Measurements from ENCODE around the gene MAG.

MAG gene, protein sequence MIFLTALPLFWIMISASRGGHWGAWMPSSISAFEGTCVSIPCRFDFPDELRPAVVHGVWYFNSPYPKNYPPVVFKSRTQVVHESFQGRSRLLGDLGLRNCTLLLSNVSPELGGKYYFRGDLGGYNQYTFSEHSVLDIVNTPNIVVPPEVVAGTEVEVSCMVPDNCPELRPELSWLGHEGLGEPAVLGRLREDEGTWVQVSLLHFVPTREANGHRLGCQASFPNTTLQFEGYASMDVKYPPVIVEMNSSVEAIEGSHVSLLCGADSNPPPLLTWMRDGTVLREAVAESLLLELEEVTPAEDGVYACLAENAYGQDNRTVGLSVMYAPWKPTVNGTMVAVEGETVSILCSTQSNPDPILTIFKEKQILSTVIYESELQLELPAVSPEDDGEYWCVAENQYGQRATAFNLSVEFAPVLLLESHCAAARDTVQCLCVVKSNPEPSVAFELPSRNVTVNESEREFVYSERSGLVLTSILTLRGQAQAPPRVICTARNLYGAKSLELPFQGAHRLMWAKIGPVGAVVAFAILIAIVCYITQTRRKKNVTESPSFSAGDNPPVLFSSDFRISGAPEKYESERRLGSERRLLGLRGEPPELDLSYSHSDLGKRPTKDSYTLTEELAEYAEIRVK

DNA sequence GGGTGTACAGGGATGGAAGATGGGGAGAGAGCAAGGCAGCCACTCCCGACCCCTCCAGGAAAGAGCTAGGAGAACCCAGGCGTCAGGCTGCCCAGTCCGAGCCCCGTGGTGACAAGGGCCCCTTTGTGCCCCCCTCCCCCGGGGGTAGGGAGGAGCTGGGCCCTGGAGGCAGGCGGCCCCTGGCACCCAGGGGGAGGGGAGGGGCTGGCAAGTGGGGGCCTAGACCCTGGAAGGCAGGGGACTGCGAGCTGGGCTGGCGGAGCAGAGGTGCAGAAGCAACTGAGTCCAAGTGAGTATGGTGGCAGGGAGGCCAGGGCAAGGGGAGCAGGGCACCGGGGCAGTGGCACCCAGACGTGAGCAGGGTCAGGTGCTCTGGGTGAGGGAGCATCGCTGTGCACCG is at the start of gene MAG:
MAG (plus strand) TSS at position 246 of the 400 bp plus-strand sequence. CDS start 3,248 bp downstream, outside the sequence.
- no peak within 1 kb of the TSS for H3K27ac Mint-ChIP-seq
- no peaks in the 10 kb centered on the region for H3K36me3 Mint-ChIP-seq
- H3K4me1 Mint-ChIP-seq, result peaks cover 6% of the 10 kb centered on the region
- H3K4me3 Mint-ChIP-seq, result no peak within 1 kb of the TSS
- no peaks in the 10 kb centered on the region for H3K9me3 Mint-ChIP-seq
- H3K27me3 Mint-ChIP-seq, result no peaks in the 10 kb centered on the region

GRCh38 chr19:35246466-35247092 is 45.4 kb upstream of the MAG start:
- Mint-ChIP-seq H3K27me3 (no peaks in the 10 kb centered on the region), H3K4me3 (peak overlapping the region; percentile 87), H3K9me3 (peaks cover 5% of the 10 kb centered on the region), H3K36me3 (peaks cover 1% of the 10 kb centered on the region), H3K27ac (no peak overlapping the region), H3K4me1 (peaks cover 43% of the 10 kb centered on the region)

- Mint-ChIP-seq H3K27me3 (no peaks in the 10 kb centered on the region), H3K36me3 (peaks cover under 1% of the 10 kb centered on the region), H3K4me3 (peak overlapping the region; percentile 87), H3K27ac (peak overlapping the region; percentile 88), H3K9me3 (no peaks in the 10 kb centered on the region), H3K4me1 (peaks cover 40% of the 10 kb centered on the region)
Observed at GRCh38 chr19:35247526-35248309, 44.2 kb upstream of the MAG start.

GRCh38 chr19:35248310-35249145 is 43.4 kb upstream of the MAG start, which contains the start of gene LSR:
TSS of gene LSR (plus strand) at chr19:35249002. CDS start at chr19:35249023, 21 bp downstream.
- H3K27ac Mint-ChIP-seq, result peak within 1 kb of the TSS; percentile 88
- no peaks in the 10 kb centered on the region for H3K36me3 Mint-ChIP-seq
- peaks cover 39% of the 10 kb centered on the region for H3K4me1 Mint-ChIP-seq
- no peaks in the 10 kb centered on the region for H3K9me3 Mint-ChIP-seq
- no peaks in the 10 kb centered on the region for H3K27me3 Mint-ChIP-seq
- H3K4me3 Mint-ChIP-seq, result peak within 1 kb of the TSS; percentile 87

GRCh38 chr19:35249146-35249847 is 42.7 kb upstream of the MAG start:
- no peaks in the 10 kb centered on the region for H3K9me3 Mint-ChIP-seq
- peaks cover 36% of the 10 kb centered on the region for H3K4me1 Mint-ChIP-seq
- peak overlapping the region; percentile 87 for H3K4me3 Mint-ChIP-seq
- no peaks in the 10 kb centered on the region for H3K36me3 Mint-ChIP-seq
- H3K27ac Mint-ChIP-seq, result peak overlapping the region; percentile 19
- H3K27me3 Mint-ChIP-seq, result no peaks in the 10 kb centered on the region

GRCh38 chr19:35249848-35250711 is 41.9 kb upstream of the MAG start:
- H3K4me1 Mint-ChIP-seq, result peaks cover 38% of the 10 kb centered on the region
- H3K27me3 Mint-ChIP-seq, result no peaks in the 10 kb centered on the region
- H3K4me3 Mint-ChIP-seq, result peak overlapping the region; percentile 87
- no peaks in the 10 kb centered on the region for H3K9me3 Mint-ChIP-seq
- no peaks in the 10 kb centered on the region for H3K36me3 Mint-ChIP-seq
- peak overlapping the region; percentile 19 for H3K27ac Mint-ChIP-seq

DNA sequence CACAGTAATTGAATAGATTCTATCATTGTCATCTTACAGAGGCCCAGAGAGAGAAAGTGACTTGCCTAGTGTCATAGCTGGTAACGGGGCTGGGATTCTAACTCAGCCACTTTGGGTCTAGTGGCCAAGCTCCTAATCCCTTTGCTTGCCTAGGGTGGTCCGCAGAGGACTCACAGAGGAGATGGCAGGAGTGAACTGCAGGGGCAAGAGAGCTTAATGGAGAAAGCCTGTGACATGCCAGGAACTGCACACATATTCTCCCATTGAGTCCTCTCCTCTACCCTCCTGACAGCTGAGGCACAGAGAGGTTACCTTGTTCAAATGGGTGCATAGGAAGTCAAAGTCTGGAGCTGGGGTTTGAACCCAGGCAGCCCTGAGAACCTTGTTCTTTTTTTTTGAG is 40.5 kb upstream of the MAG start:
- H3K4me3 Mint-ChIP-seq, result no peak overlapping the region
- no peaks in the 10 kb centered on the region for H3K36me3 Mint-ChIP-seq
- H3K4me1 Mint-ChIP-seq, result peaks cover 48% of the 10 kb centered on the region
- no peak overlapping the region for H3K27ac Mint-ChIP-seq
- H3K27me3 Mint-ChIP-seq, result no peaks in the 10 kb centered on the region
- H3K9me3 Mint-ChIP-seq, result no peaks in the 10 kb centered on the region

GRCh38 chr19:35253316-35254286 is 38.4 kb upstream of the MAG start:
- Mint-ChIP-seq H3K4me1 (peaks cover 53% of the 10 kb centered on the region), H3K36me3 (no peaks in the 10 kb centered on the region), H3K27ac (peak overlapping the region; percentile 19), H3K27me3 (no peaks in the 10 kb centered on the region), H3K4me3 (no peak overlapping the region), H3K9me3 (no peaks in the 10 kb centered on the region)

DNA sequence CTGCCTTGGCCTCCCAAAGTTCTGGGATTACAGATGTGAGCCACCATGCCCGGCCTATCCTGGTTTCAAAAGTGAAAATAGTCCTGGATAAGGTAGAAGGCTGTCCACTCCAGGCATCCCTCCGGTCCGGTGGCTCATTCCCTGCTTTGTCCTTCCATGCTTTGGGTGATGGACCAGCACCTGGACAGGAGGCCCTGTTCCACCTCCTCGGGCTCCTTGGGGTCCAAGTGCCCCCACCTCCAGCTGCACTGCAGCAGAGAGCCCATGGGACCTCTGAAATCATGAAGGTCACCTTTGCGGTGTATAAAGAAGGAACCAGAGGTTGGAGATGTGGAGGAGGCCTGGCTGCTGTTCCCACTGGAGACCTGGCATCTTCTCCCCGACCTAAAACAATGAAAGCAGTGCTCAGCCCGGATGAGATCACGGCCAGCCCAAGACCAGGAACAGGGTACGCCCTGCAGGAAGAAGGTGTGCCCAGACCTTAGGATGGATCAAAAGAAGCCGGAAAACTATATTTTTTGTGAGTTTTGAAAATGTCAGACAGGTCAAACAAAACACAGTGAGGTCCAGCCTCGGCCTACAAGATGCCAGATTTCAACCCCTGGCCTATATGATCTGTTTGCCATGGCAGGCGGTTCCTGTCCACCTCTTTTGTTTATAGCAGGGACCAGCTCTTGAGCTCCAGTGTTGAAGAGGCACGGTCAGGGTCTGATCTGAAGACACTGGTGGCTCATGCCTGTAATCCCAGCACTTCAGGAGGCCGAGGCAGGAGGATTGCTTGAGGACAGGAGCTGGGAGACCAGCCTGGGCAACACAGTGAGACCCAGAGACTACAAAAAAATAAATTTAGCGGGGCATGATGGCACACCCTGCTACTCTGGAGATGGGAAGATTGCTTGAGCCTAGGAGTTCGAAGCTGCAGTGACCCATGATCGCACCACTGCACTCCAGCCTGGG is 37.3 kb upstream of the MAG start:
- no peaks in the 10 kb centered on the region for H3K9me3 Mint-ChIP-seq
- no peak overlapping the region for H3K4me3 Mint-ChIP-seq
- no peaks in the 10 kb centered on the region for H3K27me3 Mint-ChIP-seq
- H3K36me3 Mint-ChIP-seq, result no peaks in the 10 kb centered on the region
- H3K27ac Mint-ChIP-seq, result peak overlapping the region; percentile 79
- H3K4me1 Mint-ChIP-seq, result peaks cover 43% of the 10 kb centered on the region

GRCh38 chr19:35256566-35256965 is 35.4 kb upstream of the MAG start:
- Mint-ChIP-seq H3K9me3 (no peaks in the 10 kb centered on the region), H3K4me3 (no peak overlapping the region), H3K4me1 (peaks cover 33% of the 10 kb centered on the region), H3K27ac (peak overlapping the region; percentile 84), H3K27me3 (no peaks in the 10 kb centered on the region), H3K36me3 (peaks cover 1% of the 10 kb centered on the region)

GRCh38 chr19:35257113-35257461 is 34.9 kb upstream of the MAG start:
- peak overlapping the region; percentile 63 for H3K27ac Mint-ChIP-seq
- H3K27me3 Mint-ChIP-seq, result no peaks in the 10 kb centered on the region
- H3K4me1 Mint-ChIP-seq, result peaks cover 33% of the 10 kb centered on the region
- H3K9me3 Mint-ChIP-seq, result no peaks in the 10 kb centered on the region
- no peak overlapping the region for H3K4me3 Mint-ChIP-seq
- peaks cover 1% of the 10 kb centered on the region for H3K36me3 Mint-ChIP-seq

Data from activated naive CD4-positive, alpha-beta T cell treated with anti-CD3 and anti-CD28 coated beads, Interleukin-2, amount 50 U/mL, for 24 hours (primary cell).